ENCODE results near the gene FSHR.

FSHR gene

DNA sequence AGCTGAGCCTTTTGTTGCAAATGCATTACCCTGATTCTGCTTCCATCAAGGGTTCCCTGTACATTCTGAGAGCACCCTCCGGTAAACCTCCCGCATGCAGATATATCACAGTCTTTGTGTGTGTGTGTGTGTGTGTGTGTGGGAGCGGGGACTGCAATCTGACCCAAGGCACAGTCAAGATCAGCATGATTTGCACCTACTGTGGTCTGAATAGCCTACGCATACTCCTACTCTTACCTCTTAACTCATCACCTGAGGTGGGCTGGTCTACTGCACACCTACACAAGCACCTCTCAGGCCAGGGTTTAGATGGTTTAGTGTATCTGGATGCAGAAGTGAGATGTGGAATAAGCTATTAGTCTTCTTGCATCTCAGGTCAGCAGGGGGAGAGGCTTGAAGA lies 174.6 kb downstream of the FSHR start:
- no peak for DNase-seq (ENCODE audit: low spot score)
- no peak for ATAC-seq (ENCODE audit: low read depth)
- Histone ChIP-seq H3K9me3 (ENCODE audit: severe bottlenecking) (no peaks in the 10 kb centered on the region), H3K4me1 (ENCODE audit: insufficient read depth, poor library complexity, severe bottlenecking) (no peaks in the 10 kb centered on the region), H3K36me3 (ENCODE audit: low read depth) (no peaks in the 10 kb centered on the region), H3K4me3 (ENCODE audit: severe bottlenecking) (no peak overlapping the region), H3K27ac (ENCODE audit: poor library complexity, severe bottlenecking) (no peak overlapping the region), H3K27me3 (ENCODE audit: insufficient read depth, poor library complexity, severe bottlenecking) (peaks cover 2% of the 10 kb centered on the region)
- TF ChIP-seq, protein P1, sequence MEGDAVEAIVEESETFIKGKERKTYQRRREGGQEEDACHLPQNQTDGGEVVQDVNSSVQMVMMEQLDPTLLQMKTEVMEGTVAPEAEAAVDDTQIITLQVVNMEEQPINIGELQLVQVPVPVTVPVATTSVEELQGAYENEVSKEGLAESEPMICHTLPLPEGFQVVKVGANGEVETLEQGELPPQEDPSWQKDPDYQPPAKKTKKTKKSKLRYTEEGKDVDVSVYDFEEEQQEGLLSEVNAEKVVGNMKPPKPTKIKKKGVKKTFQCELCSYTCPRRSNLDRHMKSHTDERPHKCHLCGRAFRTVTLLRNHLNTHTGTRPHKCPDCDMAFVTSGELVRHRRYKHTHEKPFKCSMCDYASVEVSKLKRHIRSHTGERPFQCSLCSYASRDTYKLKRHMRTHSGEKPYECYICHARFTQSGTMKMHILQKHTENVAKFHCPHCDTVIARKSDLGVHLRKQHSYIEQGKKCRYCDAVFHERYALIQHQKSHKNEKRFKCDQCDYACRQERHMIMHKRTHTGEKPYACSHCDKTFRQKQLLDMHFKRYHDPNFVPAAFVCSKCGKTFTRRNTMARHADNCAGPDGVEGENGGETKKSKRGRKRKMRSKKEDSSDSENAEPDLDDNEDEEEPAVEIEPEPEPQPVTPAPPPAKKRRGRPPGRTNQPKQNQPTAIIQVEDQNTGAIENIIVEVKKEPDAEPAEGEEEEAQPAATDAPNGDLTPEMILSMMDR (IDR thresholded peaks at IDR 0.05; ENCODE audit: poor library complexity, severe bottlenecking), result no peak

GRCh38 chr2:48978131-48978530 lies 176.2 kb downstream of the FSHR start:
- no peak overlapping the region for H3K4me3 ChIP-seq (ENCODE audit: severe bottlenecking)
- H3K9me3 ChIP-seq (ENCODE audit: severe bottlenecking), result no peaks in the 10 kb centered on the region
- no peak for ATAC-seq (ENCODE audit: low read depth)
- no peaks in the 10 kb centered on the region for H3K4me1 ChIP-seq (ENCODE audit: insufficient read depth, poor library complexity, severe bottlenecking)
- no peak overlapping the region for H3K27ac ChIP-seq (ENCODE audit: poor library complexity, severe bottlenecking)
- TF ChIP-seq, protein P1 (IDR thresholded peaks at IDR 0.05; ENCODE audit: poor library complexity, severe bottlenecking), result no peak
- peaks cover 3% of the 10 kb centered on the region for H3K27me3 ChIP-seq (ENCODE audit: insufficient read depth, poor library complexity, severe bottlenecking)
- H3K36me3 ChIP-seq (ENCODE audit: low read depth), result no peaks in the 10 kb centered on the region
- no peak for DNase-seq (ENCODE audit: low spot score)

GRCh38 chr2:48971801-48972200 lies 182.5 kb downstream of the FSHR start:
- H3K36me3 ChIP-seq (ENCODE audit: low read depth), result no peaks in the 10 kb centered on the region
- no peak for DNase-seq (ENCODE audit: low spot score)
- no peak overlapping the region for H3K27ac ChIP-seq (ENCODE audit: poor library complexity, severe bottlenecking)
- H3K4me1 ChIP-seq (ENCODE audit: insufficient read depth, poor library complexity, severe bottlenecking), result no peaks in the 10 kb centered on the region
- ATAC-seq (ENCODE audit: low read depth), result no peak
- no peak overlapping the region for H3K4me3 ChIP-seq (ENCODE audit: severe bottlenecking)
- TF ChIP-seq, protein P1 (IDR thresholded peaks at IDR 0.05; ENCODE audit: poor library complexity, severe bottlenecking), result no peak
- no peaks in the 10 kb centered on the region for H3K9me3 ChIP-seq (ENCODE audit: severe bottlenecking)
- H3K27me3 ChIP-seq (ENCODE audit: insufficient read depth, poor library complexity, severe bottlenecking), result peaks cover 9% of the 10 kb centered on the region

- H3K27ac ChIP-seq (ENCODE audit: poor library complexity, severe bottlenecking), result no peak overlapping the region
- ATAC-seq (ENCODE audit: low read depth) (no peak), DNase-seq (ENCODE audit: low spot score) (no peak)
- no peaks in the 10 kb centered on the region for H3K4me1 ChIP-seq (ENCODE audit: insufficient read depth, poor library complexity, severe bottlenecking)
- H3K4me3 ChIP-seq (ENCODE audit: severe bottlenecking), result no peak overlapping the region
- peaks cover 6% of the 10 kb centered on the region for H3K27me3 ChIP-seq (ENCODE audit: insufficient read depth, poor library complexity, severe bottlenecking)
- no peaks in the 10 kb centered on the region for H3K9me3 ChIP-seq (ENCODE audit: severe bottlenecking)
- TF ChIP-seq, protein P1 (IDR thresholded peaks at IDR 0.05; ENCODE audit: poor library complexity, severe bottlenecking), result no peak
- no peaks in the 10 kb centered on the region for H3K36me3 ChIP-seq (ENCODE audit: low read depth)
Observed at GRCh38 chr2:48968011-48968410, 186.3 kb downstream of the FSHR start.

DNA sequence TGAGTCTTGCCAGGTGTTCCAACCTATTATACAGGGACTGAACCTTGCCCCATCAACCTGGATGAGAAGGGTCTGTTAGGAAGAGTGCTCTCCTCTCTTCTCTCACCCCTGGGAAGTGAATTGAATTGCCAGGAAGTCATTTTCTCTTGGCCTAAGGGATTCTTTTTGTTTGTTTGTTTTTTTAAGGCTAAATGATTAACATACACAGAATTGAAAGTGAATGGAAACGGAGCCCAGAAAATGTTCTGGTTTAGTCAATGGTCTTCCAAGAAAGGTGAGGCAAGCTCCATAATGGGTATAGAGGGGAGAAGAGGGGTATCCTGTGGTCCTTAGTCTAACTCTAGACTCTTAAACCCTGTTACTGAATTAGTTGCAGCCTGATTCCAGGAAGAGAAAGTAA lies 189.1 kb downstream of the FSHR start:
- DNase-seq (ENCODE audit: low spot score) (no peak), ATAC-seq (ENCODE audit: low read depth) (no peak)
- no peak overlapping the region for H3K27ac ChIP-seq (ENCODE audit: poor library complexity, severe bottlenecking)
- no peaks in the 10 kb centered on the region for H3K36me3 ChIP-seq (ENCODE audit: low read depth)
- no peaks in the 10 kb centered on the region for H3K27me3 ChIP-seq (ENCODE audit: insufficient read depth, poor library complexity, severe bottlenecking)
- no peak overlapping the region for H3K4me3 ChIP-seq (ENCODE audit: severe bottlenecking)
- H3K4me1 ChIP-seq (ENCODE audit: insufficient read depth, poor library complexity, severe bottlenecking), result no peaks in the 10 kb centered on the region
- H3K9me3 ChIP-seq (ENCODE audit: severe bottlenecking), result no peaks in the 10 kb centered on the region
- TF ChIP-seq, protein P1 (IDR thresholded peaks at IDR 0.05; ENCODE audit: poor library complexity, severe bottlenecking), result no peak
